Liver (tissue), 9 donors: ENCODE measurements around the gene PSMB8. TPM values are rescaled to one million over a fixed set of nuclear protein-coding genes. Genes with fewer than 3 reads are reported as not detected.
A peak's percentile ranks its signal among the peaks of the same experiment; 100 is the strongest.

Experiments
- DNase-seq: peaks from one replicate; pipeline ENCODE4 v3.0.0-alpha.2; 2017; ENCODE audit warnings: low spot score
- H3K27ac ChIP-seq, 2 donors: one replicate each; pipeline ENCODE4 v1.7.0; 2013; ENCODE audit warnings: inconsistent platforms in 2 of 2, low read length in 2 of 2, control low read depth in 1 of 2, low read depth in 1 of 2, mild to moderate bottlenecking in 1 of 2
- H3K27me3 ChIP-seq, 4 donors: one replicate each; pipeline versions ENCODE4 v1.6.1 to v1.7.0; 2013; ENCODE audit warnings: low read length in 3 of 4, inconsistent platforms in 1 of 4, mild to moderate bottlenecking in 1 of 4, moderate library complexity in 1 of 4; ENCODE audit not compliant: control insufficient read depth in 4 of 4, insufficient read depth in 4 of 4
- H3K36me3 ChIP-seq, 4 donors: one replicate each; pipeline versions ENCODE4 v1.6.1 to v1.7.0; 2013; ENCODE audit warnings: low read length in 3 of 4, mild to moderate bottlenecking in 3 of 4, low read depth in 1 of 4, moderate library complexity in 1 of 4; ENCODE audit not compliant: control insufficient read depth in 4 of 4, insufficient read depth in 3 of 4
- H3K4me1 ChIP-seq, 4 donors: one replicate each; pipeline versions ENCODE4 v1.6.1 to v1.7.0; 2013; ENCODE audit warnings: low read length in 3 of 4, mild to moderate bottlenecking in 3 of 4, moderate library complexity in 1 of 4; ENCODE audit not compliant: control insufficient read depth in 4 of 4, insufficient read depth in 4 of 4
- H3K4me3 ChIP-seq, 3 donors: one replicate each; pipeline versions ENCODE4 v1.6.1 to v1.7.0; 2013; ENCODE audit warnings: low read length in 3 of 3, control low read depth in 1 of 3, low read depth in 1 of 3, mild to moderate bottlenecking in 1 of 3
- H3K9ac ChIP-seq, 2 donors: one replicate each; pipeline ENCODE4 v1.7.0; 2013; ENCODE audit warnings: low read length in 2 of 2, mild to moderate bottlenecking in 2 of 2, moderate library complexity in 2 of 2, control low read depth in 1 of 2, low read depth in 1 of 2
- H3K9me3 ChIP-seq, 4 donors: one replicate each; pipeline versions ENCODE4 v1.6.1 to v1.7.0; 2013; ENCODE audit warnings: low read length in 3 of 4; ENCODE audit not compliant: control insufficient read depth in 4 of 4
- EGR1 ChIP-seq, 2 donors: IDR thresholded peaks; 2 replicates each; pipeline ENCODE4 v1.6.1; 2016 to 2018; ENCODE audit warnings: antibody characterized with exemption in 2 of 2, low read depth in 2 of 2
- FOXA1 ChIP-seq: IDR thresholded peaks from 2 replicates; pipeline ENCODE4 v1.6.1; 2016; ENCODE audit warnings: antibody characterized with exemption
- FOXA2 ChIP-seq: IDR thresholded peaks from 2 replicates; pipeline ENCODE4 v1.6.1; 2016; ENCODE audit warnings: antibody characterized with exemption
- GABPA ChIP-seq, 2 donors: IDR thresholded peaks in 1 of 2; conservative IDR thresholded peaks in 1 of 2; 2 replicates each; pipeline ENCODE4 v1.6.1; 2016; ENCODE audit warnings: antibody characterized with exemption in 2 of 2, mild to moderate bottlenecking in 1 of 2, moderate library complexity in 1 of 2
- HNF4A ChIP-seq, 2 donors: conservative IDR thresholded peaks; 2 replicates each; pipeline ENCODE4 v1.6.1; 2016; ENCODE audit warnings: antibody characterized with exemption in 2 of 2, mild to moderate bottlenecking in 2 of 2
- HNF4G ChIP-seq: IDR thresholded peaks from 2 replicates; pipeline ENCODE4 v1.6.1; 2016; ENCODE audit warnings: antibody characterized with exemption
- JUND ChIP-seq, 2 donors: IDR thresholded peaks; 2 replicates each; pipeline ENCODE4 v1.6.1; 2016; ENCODE audit warnings: antibody characterized with exemption in 2 of 2
- NR2F2 ChIP-seq: IDR thresholded peaks from 2 replicates; pipeline ENCODE4 v1.6.1; 2016; ENCODE audit warnings: antibody characterized with exemption
- RAD21 ChIP-seq, 2 donors: IDR thresholded peaks; 2 replicates each; pipeline ENCODE4 v1.6.1; 2016; ENCODE audit warnings: antibody characterized with exemption in 2 of 2, mild to moderate bottlenecking in 2 of 2
- RXRA ChIP-seq, 2 donors: IDR thresholded peaks; 2 replicates each; pipeline ENCODE4 v1.6.1; 2017 to 2018; ENCODE audit warnings: antibody characterized with exemption in 2 of 2, mild to moderate bottlenecking in 1 of 2
- SP1 ChIP-seq: IDR thresholded peaks from 2 replicates; pipeline ENCODE4 v1.6.1; 2018; ENCODE audit warnings: antibody characterized with exemption, mild to moderate bottlenecking
- TAF1 ChIP-seq: conservative IDR thresholded peaks from 2 replicates; pipeline ENCODE4 v1.6.1; 2016; ENCODE audit warnings: antibody characterized with exemption, mild to moderate bottlenecking
- YY1 ChIP-seq: IDR thresholded peaks from 2 replicates; pipeline ENCODE4 v1.6.1; 2016; ENCODE audit warnings: antibody characterized with exemption, mild to moderate bottlenecking
- WGBS: extraction: QIAGEN DNeasy Blood & Tissue Kit; methylation state at CpG from one replicate; pipeline ENCODE4 v1.1.7; 2013; 5-methylcytosine and 5-hydroxymethylcytosine counted together
- polyA plus RNA-seq, 2 donors: library from polyadenylated mRNA; stranded (reverse) in 1 of 2; unstranded in 1 of 2; fragments of 200-250 nt in 1 of 2; fragments of >200 nt in 1 of 2; fragmentation: Nextera tagmentation in 1 of 2; extraction: Ambion mirVana in 1 of 2; gene quantifications; one replicate each; pipeline versions ENCODE4 v1.2.1 to v1.2.3, GENCODE V29; 2013 to 2015
- total RNA-seq, 2 donors: library from RNA; depleted of rRNA; stranded (reverse); fragments of >200 nt; gene quantifications; one replicate each; pipeline ENCODE4 v1.2.3, GENCODE V29; 2014
- TF ChIP-seq, protein P1 (sequence below): IDR thresholded peaks from 2 replicates; pipeline ENCODE4 v1.6.1; 2016; ENCODE audit warnings: antibody characterized with exemption
- TF ChIP-seq, protein P2 (sequence below): IDR thresholded peaks from 2 replicates; pipeline ENCODE4 v1.6.1; 2016; ENCODE audit warnings: antibody characterized with exemption, mild to moderate bottlenecking
- TF ChIP-seq, protein P3 (sequence below): IDR thresholded peaks from 2 replicates; pipeline ENCODE4 v1.6.1; 2016; ENCODE audit warnings: antibody characterized with exemption
- TF ChIP-seq, protein P4 (sequence below): fragments of 150-350 bp; IDR thresholded peaks from 2 replicates; pipeline ENCODE4 v1.5.1; 2017; ENCODE audit warnings: improper control_type of control experiment, low read depth, low read length; ENCODE audit not compliant: missing input control
- TF ChIP-seq, protein P5 (sequence below): IDR thresholded peaks from 2 replicates; pipeline ENCODE4 v1.6.1; 2016; ENCODE audit warnings: antibody characterized with exemption
- donor health status: healthy.
- donor health status: healthy.
- donor health status: healthy.
- donor health status: healthy.
- donor health status: healthy.

PSMB8 gene
- total RNA-seq (10 to 100 TPM; 19.9 to 39.1 TPM), polyA plus RNA-seq (10 to 100 TPM; 49.0 to 75.1 TPM)

DNA sequence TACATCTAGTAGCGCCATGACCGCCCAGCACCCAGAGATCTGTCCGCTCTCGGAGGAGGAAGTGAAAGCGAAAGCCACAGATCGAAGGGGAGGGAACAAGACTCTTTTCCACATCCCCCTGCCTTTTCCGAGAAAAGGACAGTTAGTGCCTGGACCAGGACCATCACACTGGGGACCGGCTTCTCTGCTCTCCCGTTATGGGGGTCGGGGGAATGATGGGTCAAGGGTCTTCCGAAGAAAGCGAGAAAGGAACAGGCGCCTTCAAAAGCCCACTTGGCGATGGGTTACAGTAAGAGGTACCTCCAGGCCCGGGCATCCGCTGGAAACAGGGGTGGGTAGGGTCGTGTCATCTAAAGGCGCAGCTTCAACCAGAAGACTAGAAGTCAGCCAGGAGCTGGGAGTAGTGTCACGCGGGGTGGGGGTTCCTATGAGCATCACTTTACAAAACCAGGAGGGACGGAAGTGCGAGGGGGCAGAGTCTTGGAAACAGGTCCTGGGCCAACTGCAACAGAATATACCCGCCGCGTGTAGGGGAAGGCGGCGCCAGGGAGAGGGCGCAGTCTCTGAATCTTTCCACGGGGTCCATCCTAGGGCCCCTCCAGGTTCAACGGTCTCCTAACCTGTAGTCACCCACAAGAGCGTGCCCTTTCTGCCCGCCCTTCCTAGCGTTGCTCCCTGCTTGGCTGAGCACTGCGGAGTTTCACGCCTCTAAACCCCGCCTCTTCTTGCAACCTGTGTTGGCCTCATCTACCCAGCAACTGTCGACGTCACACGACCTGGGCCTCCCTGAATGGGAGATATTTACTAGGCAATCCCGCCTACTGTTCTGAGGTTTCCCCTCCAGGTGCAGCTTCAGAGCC lies at the start of gene PSMB8:
Gene PSMB8 (minus strand): TSS at position 69 of the 860 bp plus-strand sequence. CDS start 51 bp downstream, at position 18.
- peak within 1 kb of the TSS; percentile 75 to 91 (median 87) for H3K4me3 ChIP-seq
- peaks cover 2 to 37% (median 24%) of the 10 kb centered on the region in 4 donors for H3K36me3 ChIP-seq
- H3K27ac ChIP-seq = peak within 1 kb of the TSS; percentile 94 to 98
- WGBS = under 1% methylated on average over 40 of the region's 40 CpGs
- peak; percentile 92 for DNase-seq
- H3K9ac ChIP-seq = peak within 1 kb of the TSS; percentile 41 to 94
- peaks cover 6 to 48% (median 23%) of the 10 kb centered on the region in 4 donors for H3K4me1 ChIP-seq
- H3K27me3 ChIP-seq = no peaks in the 10 kb centered on the region
- no peaks in the 10 kb centered on the region for H3K9me3 ChIP-seq
- TF ChIP-seq YY1 (peak; percentile 71), RXRA (IDR thresholded peaks at IDR 0.05) (peak; percentile 60 to 69), GABPA (IDR thresholded peaks at IDR 0.05 in 1 of 2, conservative IDR thresholded peaks at IDR 0.05 in 1 of 2) (no peak), EGR1 (IDR thresholded peaks at IDR 0.05; ENCODE audit: low read depth in 2 of 2) (no peak), NR2F2 (peak; percentile 46), HNF4G (no peak), FOXA2 (no peak), FOXA1 (peak; percentile 4), TAF1 (peak; percentile 36), HNF4A (conservative IDR thresholded peaks at IDR 0.05) (peak; percentile 8 to 26), JUND (IDR thresholded peaks at IDR 0.05) (peak; percentile 19 to 84), SP1 (peak; percentile 53), RAD21 (IDR thresholded peaks at IDR 0.05) (peak in 1 of 2 donors; percentile 11)
- TF ChIP-seq, protein P1, sequence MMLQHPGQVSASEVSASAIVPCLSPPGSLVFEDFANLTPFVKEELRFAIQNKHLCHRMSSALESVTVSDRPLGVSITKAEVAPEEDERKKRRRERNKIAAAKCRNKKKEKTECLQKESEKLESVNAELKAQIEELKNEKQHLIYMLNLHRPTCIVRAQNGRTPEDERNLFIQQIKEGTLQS = no peak
- TF ChIP-seq, protein P2, sequence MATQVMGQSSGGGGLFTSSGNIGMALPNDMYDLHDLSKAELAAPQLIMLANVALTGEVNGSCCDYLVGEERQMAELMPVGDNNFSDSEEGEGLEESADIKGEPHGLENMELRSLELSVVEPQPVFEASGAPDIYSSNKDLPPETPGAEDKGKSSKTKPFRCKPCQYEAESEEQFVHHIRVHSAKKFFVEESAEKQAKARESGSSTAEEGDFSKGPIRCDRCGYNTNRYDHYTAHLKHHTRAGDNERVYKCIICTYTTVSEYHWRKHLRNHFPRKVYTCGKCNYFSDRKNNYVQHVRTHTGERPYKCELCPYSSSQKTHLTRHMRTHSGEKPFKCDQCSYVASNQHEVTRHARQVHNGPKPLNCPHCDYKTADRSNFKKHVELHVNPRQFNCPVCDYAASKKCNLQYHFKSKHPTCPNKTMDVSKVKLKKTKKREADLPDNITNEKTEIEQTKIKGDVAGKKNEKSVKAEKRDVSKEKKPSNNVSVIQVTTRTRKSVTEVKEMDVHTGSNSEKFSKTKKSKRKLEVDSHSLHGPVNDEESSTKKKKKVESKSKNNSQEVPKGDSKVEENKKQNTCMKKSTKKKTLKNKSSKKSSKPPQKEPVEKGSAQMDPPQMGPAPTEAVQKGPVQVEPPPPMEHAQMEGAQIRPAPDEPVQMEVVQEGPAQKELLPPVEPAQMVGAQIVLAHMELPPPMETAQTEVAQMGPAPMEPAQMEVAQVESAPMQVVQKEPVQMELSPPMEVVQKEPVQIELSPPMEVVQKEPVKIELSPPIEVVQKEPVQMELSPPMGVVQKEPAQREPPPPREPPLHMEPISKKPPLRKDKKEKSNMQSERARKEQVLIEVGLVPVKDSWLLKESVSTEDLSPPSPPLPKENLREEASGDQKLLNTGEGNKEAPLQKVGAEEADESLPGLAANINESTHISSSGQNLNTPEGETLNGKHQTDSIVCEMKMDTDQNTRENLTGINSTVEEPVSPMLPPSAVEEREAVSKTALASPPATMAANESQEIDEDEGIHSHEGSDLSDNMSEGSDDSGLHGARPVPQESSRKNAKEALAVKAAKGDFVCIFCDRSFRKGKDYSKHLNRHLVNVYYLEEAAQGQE = peak; percentile 70
- TF ChIP-seq, protein P3, sequence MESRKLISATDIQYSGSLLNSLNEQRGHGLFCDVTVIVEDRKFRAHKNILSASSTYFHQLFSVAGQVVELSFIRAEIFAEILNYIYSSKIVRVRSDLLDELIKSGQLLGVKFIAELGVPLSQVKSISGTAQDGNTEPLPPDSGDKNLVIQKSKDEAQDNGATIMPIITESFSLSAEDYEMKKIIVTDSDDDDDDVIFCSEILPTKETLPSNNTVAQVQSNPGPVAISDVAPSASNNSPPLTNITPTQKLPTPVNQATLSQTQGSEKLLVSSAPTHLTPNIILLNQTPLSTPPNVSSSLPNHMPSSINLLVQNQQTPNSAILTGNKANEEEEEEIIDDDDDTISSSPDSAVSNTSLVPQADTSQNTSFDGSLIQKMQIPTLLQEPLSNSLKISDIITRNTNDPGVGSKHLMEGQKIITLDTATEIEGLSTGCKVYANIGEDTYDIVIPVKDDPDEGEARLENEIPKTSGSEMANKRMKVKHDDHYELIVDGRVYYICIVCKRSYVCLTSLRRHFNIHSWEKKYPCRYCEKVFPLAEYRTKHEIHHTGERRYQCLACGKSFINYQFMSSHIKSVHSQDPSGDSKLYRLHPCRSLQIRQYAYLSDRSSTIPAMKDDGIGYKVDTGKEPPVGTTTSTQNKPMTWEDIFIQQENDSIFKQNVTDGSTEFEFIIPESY = peak; percentile 31
- TF ChIP-seq, protein P4, sequence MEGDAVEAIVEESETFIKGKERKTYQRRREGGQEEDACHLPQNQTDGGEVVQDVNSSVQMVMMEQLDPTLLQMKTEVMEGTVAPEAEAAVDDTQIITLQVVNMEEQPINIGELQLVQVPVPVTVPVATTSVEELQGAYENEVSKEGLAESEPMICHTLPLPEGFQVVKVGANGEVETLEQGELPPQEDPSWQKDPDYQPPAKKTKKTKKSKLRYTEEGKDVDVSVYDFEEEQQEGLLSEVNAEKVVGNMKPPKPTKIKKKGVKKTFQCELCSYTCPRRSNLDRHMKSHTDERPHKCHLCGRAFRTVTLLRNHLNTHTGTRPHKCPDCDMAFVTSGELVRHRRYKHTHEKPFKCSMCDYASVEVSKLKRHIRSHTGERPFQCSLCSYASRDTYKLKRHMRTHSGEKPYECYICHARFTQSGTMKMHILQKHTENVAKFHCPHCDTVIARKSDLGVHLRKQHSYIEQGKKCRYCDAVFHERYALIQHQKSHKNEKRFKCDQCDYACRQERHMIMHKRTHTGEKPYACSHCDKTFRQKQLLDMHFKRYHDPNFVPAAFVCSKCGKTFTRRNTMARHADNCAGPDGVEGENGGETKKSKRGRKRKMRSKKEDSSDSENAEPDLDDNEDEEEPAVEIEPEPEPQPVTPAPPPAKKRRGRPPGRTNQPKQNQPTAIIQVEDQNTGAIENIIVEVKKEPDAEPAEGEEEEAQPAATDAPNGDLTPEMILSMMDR = no peak
- TF ChIP-seq, protein P5, sequence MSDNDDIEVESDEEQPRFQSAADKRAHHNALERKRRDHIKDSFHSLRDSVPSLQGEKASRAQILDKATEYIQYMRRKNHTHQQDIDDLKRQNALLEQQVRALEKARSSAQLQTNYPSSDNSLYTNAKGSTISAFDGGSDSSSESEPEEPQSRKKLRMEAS = peak; percentile 79
